GM12865 (cell line): ENCODE results near the gene AMN.

Experiments used
- DNase-seq: peaks from one replicate; pipeline ENCODE4 v3.0.0; 2010; ENCODE audit warnings: low read depth
- H3K4me3 ChIP-seq: 2 replicates; pipeline ENCODE4 v1.5.1; 2011; ENCODE audit warnings: mild to moderate bottlenecking, low read depth, low read length, control low read depth
- TF ChIP-seq, protein P1 (sequence below): IDR thresholded peaks from 2 replicates; pipeline ENCODE4 v1.5.1; 2011; ENCODE audit warnings: low read length, control low read depth, low read depth, inconsistent platforms; ENCODE audit not compliant: insufficient read depth; ENCODE audit errors: missing control alignments

AMN gene

DNA sequence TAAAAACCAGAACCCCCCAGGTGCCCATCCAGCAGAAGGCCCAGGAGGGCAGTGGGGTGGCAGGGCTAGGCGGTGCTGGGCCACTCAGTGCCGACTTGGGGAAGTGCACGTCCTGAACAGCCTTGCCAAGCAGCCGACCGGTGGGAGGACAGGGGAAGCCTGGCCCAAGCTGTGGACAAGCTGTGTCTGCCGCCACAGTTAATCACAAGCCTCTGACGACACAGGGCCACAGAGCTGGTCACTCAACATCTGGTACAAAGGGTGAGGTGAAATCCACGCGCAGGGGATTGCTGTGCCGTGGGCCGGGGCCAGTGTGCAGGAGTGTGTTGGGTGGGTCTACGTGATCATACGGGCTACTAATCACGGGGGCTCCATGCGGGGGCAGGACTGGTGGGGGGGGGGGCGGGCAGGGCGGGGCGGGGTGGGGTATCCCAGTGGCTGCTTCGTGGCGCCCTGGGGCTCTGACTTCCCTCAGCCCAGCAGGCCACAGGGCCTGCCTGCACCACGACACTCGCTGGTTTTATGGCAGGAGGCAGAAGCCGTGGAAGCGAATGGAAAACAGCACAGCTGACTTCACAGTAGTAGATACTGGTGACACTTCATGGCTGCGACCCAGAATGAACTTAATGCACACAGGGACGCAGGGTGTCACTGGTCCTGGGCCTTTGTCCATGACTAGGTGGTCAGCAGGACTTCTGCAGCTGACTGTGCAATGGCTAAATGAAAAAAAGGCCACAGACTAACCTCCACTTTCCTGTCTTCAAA lies 10.2 kb downstream of the AMN start:
- no peak overlapping the region for H3K4me3 ChIP-seq
- DNase-seq, result no peak
- TF ChIP-seq, protein P1, sequence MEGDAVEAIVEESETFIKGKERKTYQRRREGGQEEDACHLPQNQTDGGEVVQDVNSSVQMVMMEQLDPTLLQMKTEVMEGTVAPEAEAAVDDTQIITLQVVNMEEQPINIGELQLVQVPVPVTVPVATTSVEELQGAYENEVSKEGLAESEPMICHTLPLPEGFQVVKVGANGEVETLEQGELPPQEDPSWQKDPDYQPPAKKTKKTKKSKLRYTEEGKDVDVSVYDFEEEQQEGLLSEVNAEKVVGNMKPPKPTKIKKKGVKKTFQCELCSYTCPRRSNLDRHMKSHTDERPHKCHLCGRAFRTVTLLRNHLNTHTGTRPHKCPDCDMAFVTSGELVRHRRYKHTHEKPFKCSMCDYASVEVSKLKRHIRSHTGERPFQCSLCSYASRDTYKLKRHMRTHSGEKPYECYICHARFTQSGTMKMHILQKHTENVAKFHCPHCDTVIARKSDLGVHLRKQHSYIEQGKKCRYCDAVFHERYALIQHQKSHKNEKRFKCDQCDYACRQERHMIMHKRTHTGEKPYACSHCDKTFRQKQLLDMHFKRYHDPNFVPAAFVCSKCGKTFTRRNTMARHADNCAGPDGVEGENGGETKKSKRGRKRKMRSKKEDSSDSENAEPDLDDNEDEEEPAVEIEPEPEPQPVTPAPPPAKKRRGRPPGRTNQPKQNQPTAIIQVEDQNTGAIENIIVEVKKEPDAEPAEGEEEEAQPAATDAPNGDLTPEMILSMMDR, result no peak

DNA sequence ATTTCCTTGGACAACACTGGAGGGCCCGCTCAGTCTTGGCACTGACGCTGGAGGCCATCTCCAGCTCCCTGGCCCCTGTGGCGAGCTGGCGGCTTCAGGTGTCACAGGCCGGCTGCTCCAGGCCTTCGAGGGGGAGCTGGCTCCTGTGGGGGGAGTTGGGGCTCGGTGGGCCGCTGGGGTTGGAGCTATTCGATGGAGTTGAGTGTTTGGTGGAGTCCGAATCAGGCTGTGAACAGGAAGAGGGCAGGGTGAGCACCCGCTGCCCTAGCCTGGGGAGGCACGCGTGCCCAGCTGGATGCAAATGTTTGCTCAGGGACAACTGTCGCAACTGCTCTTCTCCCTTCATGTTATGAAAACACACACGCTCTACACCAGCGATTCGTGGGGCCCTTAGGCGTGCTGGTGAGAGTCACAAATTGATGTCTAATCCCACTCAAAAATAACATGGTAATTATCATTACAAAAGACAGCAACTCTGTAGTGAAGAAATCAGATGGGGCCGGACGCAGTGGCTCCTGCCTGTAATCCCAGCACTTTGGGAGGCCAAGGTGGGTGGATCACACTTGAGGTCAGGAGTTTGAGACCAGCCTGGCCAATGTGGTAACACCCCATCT lies 11.3 kb downstream of the AMN start:
- TF ChIP-seq, protein P1, result no peak
- H3K4me3 ChIP-seq, result no peak overlapping the region
- DNase-seq, result no peak

DNA sequence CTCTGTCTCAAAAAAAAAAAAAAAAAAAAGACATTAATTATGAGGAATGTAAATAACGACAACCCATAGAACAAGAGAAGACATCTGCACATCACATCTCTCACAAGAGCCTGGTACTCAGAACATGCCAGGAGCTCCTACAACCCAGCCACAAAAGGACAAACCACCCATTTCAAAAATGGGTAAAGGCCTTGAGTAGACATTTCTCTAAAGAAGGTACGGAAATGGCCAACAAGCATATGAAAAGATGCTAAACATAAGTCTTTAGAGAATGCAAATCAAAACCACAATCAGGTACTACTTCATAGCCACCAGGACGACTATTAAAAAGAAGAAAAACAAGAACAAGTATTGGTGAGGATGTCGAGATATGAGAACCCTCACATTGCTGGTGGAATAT lies 13.3 kb downstream of the AMN start:
- H3K4me3 ChIP-seq, result no peak overlapping the region
- DNase-seq, result no peak
- TF ChIP-seq, protein P1, result no peak

DNA sequence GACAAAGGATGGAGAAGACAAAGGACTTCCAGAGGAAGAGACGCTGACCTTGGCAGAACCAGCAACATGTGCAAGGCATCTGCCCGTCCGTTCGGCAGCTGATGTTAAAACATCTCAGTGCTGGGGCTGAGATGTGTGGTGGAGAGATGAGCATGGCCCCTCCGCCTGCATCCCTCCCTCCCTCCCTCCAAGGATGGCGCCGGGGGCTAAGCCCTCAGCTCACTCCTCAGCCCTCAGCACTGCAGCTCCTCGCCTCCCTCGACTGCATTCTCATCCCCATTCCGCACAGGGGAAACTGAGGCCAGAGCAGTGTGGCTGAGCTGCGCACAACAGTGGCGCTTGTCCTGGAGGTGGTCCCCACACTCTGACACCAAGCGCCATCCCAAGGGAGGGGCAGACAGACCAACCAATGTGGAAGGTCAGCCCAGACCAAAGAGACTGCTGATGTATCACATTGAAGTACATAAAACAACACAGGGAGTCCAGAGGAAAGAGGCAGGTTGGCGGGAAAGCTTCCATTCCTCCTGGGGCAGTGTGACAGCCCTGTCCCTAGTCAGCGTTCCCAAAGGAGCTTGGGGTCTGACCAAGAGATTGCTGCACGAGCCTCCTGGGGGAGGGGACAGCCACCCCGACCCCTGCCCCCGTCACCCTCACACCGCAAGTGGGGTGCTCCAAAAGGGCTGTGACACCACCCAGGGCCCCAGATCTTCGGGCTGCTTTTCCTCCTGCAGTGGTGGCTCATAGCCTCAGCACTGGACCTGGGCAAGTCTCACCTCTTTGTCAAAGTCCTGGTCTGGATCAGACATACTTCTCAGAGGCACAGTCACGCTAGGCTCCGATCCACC lies 15.1 kb downstream of the AMN start:
- TF ChIP-seq, protein P1, result no peak

DNA sequence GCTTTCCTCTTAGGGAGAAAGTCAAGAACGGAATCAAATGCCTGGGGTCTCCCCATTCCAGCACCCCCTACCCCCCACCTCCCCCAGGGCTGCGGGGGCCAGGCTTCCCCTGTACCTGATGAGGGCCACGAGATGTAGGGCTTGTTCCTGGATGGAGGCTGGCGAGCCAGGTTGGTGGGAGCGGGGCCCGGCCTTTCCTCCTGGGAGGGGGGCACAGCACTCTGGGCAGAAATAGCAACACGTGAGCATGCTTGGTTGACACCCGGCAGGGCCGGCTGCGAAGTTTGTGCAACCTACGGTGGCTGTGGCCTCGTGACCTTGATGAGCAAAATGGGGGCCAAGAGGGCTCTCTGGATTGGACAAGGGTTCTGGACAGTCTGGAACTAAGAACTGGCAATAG lies 15.7 kb downstream of the AMN start:
- no peak for DNase-seq
- no peak overlapping the region for H3K4me3 ChIP-seq
- TF ChIP-seq, protein P1, result no peak

More for the DNA sequence above, 15.1 kb downstream of the AMN start:
- H3K4me3 ChIP-seq, result no peak overlapping the region
- no peak for DNase-seq

DNA sequence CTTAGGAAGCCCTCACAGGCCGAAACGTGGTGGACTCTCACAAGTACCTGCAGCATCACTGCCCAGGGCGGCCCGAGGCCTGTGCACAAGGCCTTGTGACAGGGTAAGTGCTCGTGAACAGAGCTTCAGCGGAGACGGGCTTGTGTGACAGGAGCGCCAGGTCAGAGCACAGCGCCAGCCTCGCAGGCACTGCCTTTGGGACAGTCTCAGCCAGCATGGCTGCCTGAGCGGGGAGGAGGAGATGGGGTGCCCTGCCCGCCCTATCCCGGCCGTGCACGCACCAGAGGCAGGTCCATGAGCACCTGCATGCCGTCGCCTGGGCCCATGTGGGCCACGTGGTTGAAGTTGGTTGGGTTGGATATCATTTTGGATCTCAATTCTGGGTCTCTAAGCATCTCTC lies 16.9 kb downstream of the AMN start:
- DNase-seq, result no peak
- TF ChIP-seq, protein P1, result no peak
- no peak overlapping the region for H3K4me3 ChIP-seq
